Measurements from ENCODE around the gene SUGP1.
"Not testable (repeated sequence)": the region's sequence is repeated elsewhere in the genome, so short reads cannot be mapped to it uniquely, and the experiment has no call there.

The SUGP1 gene

DNA sequence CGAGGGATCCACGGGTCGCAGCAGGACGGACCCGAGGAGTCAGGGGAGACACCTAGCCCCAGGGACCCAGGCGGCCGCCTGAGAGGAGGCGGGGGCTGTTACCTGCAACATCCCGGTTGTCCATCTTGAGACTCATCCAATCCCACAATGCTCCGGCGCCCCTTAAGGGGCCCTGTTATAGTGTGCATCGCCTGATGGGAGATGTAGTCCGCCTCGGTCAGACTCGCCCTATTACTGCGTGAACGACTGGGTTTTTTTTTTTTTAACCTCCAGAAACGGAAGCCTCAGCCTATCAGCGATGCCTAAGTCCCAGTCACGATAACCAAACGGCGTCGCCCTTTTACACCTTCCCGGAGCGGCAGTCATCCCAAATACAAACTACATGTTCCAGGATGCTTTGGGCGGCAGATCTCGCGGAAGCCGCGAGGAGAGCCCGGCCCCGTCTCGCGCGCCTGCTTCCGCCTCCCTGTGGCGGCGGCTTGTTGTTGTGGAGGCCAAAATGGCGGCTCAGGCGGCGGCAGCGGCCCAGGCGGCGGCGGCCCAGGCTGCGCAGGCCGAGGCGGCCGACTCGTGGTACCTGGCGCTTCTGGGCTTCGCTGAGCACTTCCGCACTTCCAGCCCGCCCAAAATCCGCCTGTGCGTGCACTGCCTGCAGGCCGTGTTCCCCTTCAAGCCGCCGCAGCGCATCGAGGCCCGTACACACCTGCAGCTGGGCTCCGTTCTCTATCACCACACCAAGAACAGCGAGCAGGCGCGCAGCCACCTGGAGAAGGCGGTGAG, at the start of gene SUGP1, which contains the start of gene MAU2:
SUGP1 (minus strand) TSS at position 149 of the 780 bp plus-strand sequence; CDS start at position 136, 13 bp downstream.
MAU2 (plus strand) TSS at position 469 of the 780 bp plus-strand sequence; CDS start at position 500, 31 bp downstream.
- intact Hi-C loops (cut with DNase I) = no loop called here
- DNase-seq = peak; percentile 81 to 96 (median 92)

DNA sequence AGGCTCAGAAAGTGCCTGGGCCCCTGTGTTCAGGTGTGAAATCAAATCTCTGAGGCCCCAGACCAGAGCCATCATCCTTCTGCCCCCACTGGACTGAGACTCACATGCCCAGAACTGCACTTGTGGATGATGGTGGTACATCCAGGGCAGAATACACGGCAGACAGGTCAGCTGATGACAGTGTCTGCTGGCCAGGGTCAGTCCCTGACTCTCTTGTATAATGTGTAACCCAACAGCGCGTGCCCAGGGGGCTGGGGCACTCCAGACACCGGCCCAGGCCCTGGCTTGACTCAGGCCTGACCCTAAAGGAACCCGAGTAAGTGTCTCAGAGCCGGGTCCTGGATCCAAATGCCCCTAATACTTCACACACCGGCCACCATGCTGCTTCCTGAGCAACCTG, 47.8 kb upstream of the SUGP1 start:
- intact Hi-C loops (cut with DNase I) = loop anchor here (5.0 kb wide), 1 partner anchor 119 kb away; no protein-coding TSS in a partner anchor
- DNase-seq = no peak

GRCh38 chr19:19366434-19367396, 46.4 kb upstream of the SUGP1 start:
- intact Hi-C loops (cut with DNase I) = loop anchor here (5.0 kb wide), 1 partner anchor 121 kb away; no protein-coding TSS in a partner anchor
- peak; percentile 21 to 77 (median 57) for DNase-seq

DNA sequence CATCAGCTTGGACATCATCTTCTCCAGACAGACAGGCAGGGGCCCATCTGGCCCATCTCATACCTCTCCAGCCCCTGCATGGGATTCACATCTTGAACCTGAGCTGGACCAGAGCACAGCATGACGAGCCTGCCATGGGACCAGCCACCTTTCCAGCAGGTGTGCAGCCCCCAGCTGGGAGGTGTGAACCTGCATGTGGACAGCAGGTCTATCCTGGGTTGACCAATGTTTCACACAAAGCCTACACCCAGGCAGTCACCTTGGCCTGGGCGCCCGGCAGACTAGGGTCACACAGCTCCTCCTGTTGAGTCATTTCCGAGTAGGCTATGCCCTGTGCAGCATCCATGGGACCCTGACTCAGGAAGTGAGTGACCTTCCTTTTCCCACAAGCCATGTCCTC, 41.8 kb upstream of the SUGP1 start:
- no peak for DNase-seq
- intact Hi-C loops (cut with DNase I) = no loop called here

- intact Hi-C loops (cut with DNase I) = no loop called here
- DNase-seq = peak; percentile 37 to 89 (median 72)
Observed at GRCh38 chr19:19361075-19361594, 40.8 kb upstream of the SUGP1 start.

DNA sequence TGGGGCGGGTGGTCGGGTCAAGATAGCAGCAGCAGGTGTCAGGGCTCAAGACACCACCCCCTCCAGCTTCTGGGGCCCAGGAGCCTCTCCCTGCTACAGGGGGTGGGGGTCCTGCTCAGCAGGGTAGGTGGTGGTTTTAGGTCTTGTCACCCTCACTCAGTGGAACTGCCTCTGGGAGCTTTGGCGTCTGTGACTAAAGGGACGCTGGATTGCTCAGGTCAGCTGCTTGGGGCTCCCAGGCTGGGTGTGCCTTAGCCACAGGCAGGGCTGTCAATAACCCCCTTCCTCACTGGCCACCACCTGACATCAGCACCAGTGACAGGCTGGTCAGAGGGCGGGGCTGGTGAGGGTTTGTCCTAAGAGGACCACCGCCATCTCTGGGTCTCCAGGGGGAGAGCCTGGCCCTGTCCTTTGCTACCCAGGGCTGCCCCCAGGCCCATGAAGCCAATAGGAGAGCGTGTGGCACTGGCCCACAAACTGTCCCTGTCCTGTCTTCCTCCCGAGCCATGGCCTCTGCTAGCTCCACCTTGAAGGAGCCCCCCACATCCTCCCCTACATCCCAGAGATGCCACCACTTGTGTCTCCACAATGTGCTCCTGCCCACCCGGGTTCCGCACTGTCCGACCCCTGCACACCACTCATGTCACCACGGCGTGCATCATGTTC, 36.7 kb upstream of the SUGP1 start:
- DNase-seq = no peak
- intact Hi-C loops (cut with DNase I) = no loop called here

- intact Hi-C loops (cut with DNase I) = no loop called here
- no peak for DNase-seq
Observed at GRCh38 chr19:19356500-19356899, 36.2 kb upstream of the SUGP1 start.

DNA sequence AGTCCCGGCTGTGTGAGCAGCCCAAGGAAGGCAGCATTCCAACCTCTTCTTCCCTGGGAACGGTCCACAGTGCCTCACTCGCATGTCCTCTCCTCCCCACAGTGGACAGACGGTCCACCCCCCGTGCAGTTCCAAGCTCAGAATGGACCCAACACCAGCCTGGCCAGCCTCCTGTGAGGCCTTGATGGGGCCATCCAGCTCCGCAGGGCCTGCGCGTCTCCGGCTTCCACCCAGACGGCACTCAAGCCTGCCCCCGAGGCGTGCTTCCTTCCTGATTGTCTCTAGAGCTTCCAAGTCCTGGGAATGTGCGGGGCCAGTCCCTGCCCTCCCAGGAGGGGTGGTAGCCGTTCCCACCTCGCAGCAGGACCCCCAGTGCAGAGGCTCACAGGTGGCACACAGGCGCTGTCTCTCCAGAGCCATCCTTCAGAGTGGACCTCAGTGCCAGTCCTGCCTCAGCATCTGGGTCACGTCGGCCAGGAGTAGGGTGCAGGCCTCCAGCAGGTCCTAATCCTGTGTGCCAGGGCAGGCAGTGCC, 35.4 kb upstream of the SUGP1 start:
- DNase-seq = no peak
- intact Hi-C loops (cut with DNase I) = no loop called here

- DNase-seq = peak in 1 of 42 donors; percentile 40
- intact Hi-C loops (cut with DNase I) = no loop called here
Observed at GRCh38 chr19:19354932-19355331, 34.6 kb upstream of the SUGP1 start.

DNA sequence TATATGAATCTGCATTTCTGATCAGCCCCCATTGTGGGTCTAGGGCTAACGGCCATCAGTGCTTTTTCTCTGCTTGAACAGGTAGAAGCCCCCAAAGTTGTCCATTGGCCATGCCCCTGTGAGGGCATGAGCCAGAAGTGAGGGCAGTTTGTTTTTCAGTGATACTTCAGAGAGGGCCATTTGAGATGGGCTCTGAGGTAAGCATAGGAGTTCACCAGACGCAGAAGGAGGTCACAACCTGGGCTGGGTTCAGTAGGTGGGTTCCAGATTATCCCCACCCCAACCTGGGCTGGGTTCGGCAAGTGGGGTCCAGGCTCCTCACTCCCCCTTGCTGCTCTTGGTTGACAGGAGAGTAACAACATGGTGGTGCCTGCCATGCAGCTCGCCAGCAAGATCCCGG, 33.7 kb upstream of the SUGP1 start:
- no peak for DNase-seq
- intact Hi-C loops (cut with DNase I) = no loop called here

DNA sequence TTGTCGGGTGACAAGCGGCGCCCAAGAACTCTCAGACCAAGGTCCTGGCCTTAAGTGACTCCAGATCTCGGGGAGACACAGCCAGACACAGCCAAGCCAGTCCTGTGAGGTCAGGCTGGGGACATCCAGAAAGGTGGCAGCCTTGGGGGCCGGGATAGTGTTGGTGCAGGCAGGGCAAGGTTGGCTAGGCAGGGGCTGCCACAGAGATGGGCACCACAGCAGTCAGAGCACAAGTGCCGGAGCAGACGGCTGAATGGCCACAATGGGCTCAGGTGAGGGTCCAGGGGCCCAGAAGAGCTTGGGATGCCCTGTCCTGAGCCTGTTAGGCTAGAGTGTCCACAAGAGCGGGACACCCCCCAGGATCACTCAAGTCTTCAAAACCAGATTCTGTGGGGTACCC, 32.5 kb upstream of the SUGP1 start:
- no peak for DNase-seq
- intact Hi-C loops (cut with DNase I) = no loop called here

GRCh38 chr19:19350756-19351155, 30.4 kb upstream of the SUGP1 start:
- DNase-seq; intact Hi-C loops (cut with DNase I): not testable (repeated sequence)

- no peak for DNase-seq
- intact Hi-C loops (cut with DNase I) = no loop called here
Observed at GRCh38 chr19:19349365-19349764, 29.1 kb upstream of the SUGP1 start.

DNA sequence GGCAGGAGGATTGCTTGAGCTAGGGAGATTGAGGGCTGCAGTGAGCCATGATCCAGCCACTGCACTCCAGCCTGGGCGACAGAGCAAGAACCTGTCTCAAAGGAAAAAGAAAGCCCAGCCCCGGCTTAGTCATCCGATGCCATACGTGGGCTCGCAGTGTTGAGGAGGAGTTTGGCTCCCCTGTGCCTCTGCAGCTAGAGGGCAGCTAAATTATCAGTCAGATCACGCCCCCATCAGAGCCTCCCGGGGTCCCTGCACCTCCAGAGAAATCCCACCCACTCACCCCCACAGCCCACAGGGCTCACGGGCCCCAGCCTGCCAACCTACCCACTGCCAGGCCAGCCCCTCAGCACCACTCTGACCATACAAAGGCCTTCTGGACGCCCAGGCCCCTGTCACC, 28.0 kb upstream of the SUGP1 start:
- intact Hi-C loops (cut with DNase I) = no loop called here
- DNase-seq = peak in 40 of 42 donors; percentile 24 to 87 (median 59)

DNA sequence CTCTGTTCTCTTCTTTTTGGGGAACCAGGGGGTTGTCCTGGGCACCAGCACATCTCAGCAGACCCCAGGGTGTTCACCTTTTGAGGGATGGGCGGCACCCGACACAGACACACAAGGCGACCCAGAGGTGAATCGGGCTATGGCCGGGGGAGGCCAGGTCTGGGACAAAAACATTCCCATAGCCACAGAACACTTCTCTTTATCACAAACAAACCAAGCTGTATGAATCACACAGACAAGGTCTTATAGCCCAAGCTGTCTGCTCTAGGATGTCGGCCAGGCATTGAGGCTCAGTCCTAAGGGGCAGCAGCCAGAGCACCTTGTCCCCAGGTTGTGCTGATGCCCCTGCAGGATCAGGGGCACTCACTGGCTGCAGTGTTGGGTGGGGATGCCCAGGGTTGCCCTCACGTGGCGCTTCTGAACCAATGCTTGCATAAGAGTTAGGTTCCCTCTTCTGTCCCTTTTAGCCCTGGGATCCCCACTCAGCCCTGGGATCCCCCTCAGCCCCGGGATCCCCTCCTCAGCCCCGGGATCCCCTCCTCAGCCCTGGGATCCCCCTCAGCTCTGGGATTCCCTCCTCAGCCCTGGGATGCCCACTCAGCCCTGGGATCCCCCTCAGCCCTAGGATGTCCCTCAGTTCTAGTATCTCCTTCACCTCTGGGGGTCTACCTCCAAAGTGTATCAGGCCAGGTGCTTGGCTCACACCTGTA, 27.2 kb upstream of the SUGP1 start:
- DNase-seq = no peak
- intact Hi-C loops (cut with DNase I) = no loop called here

DNA sequence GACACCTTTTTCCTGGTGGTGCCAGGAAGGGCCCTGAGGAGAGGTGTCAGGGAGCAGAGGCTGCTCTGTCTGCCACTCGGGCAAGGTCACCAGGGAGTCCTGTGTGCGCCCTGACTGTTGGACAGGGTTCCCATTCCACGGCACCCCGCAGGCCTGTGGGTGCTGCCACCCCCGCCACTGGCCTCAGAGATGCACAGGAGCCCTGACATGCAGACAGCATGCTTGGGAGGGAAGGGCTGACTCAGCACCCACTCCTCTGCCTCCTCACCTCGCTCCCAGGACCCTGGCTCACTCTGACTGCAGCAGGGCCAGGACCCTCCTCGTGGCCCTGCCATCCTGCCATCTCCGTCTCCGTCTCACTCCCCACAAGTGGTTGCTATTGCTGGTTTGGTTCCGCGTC, 25.7 kb upstream of the SUGP1 start:
- no peak for DNase-seq
- intact Hi-C loops (cut with DNase I) = no loop called here

DNA sequence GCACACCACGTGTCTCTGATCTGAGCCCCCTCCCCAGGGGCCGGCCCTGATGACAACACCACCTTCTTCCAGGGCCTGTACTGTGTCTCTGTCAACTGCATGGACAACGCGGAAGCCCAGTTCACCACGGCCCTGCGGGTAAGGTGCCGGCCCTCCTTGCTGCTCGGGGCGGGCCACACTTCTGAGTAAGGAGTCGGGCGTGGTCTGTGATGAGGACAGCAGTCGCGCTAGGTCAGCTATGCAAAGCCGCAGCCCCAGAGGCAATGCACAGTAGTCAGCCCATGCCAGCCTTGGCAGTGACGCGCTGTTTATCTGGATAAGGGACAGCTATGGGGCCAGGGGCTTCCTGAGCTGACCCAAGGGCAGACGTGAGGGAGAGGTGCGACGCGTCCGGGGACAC, 24.9 kb upstream of the SUGP1 start:
- intact Hi-C loops (cut with DNase I) = no loop called here
- no peak for DNase-seq

DNA sequence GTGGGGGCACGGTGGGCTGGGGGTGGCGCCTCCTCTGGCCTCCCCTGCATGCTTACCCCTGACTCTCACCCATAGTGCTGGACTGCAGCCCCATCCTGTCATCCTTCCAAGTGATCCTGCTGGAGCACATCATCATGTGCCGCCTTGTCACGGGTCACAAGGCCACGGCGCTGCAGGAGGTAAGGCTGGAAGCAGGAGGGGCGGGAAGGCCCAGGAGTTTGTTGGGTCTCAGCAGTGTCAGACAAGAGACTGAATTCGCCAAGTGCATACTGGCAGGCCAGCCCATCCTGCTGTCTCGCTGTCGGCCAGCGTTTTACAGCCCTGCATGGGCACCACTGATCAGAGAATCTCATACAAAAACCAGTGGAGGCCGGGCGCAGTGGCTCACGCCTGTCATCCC, 23.5 kb upstream of the SUGP1 start:
- intact Hi-C loops (cut with DNase I) = no loop called here
- no peak for DNase-seq
